Suprapubic skin (tissue), 4 donors: ENCODE data around the gene SPEG. TPM values are rescaled to one million over a fixed set of nuclear protein-coding genes. Genes with fewer than 3 reads are reported as not detected.
A peak's percentile ranks its signal among the peaks of the same experiment; 100 is the strongest.
"Not testable (repeated sequence)": the region's sequence is repeated elsewhere in the genome, so short reads cannot be mapped to it uniquely, and the experiment has no call there.

Source experiments
- DNase-seq, 2 donors: peaks; one replicate each; pipeline ENCODE4 v3.0.0-alpha.2; 2019; ENCODE audit warnings: low spot score in 2 of 2
- H3K27ac ChIP-seq: fragments of 200-600 bp; sonication (generic); one replicate; pipeline ENCODE4 v1.5.1; 2019
- H3K27me3 ChIP-seq: fragments of 200-600 bp; sonication (generic); one replicate; pipeline ENCODE4 v1.5.1; 2019
- H3K36me3 ChIP-seq: fragments of 200-600 bp; sonication (generic); one replicate; pipeline ENCODE4 v1.5.1; 2019
- H3K4me1 ChIP-seq: fragments of 200-600 bp; sonication (generic); one replicate; pipeline ENCODE4 v1.5.1; 2019
- H3K4me3 ChIP-seq: fragments of 200-600 bp; sonication (generic); one replicate; pipeline ENCODE4 v1.5.1; 2019; ENCODE audit warnings: mild to moderate bottlenecking
- H3K9me3 ChIP-seq: fragments of 200-600 bp; sonication (generic); one replicate; pipeline ENCODE4 v1.5.1; 2019
- EP300 ChIP-seq: sonication (generic); formaldehyde crosslinking; IDR thresholded peaks from one replicate; pipeline ENCODE4 v1.6.1; 2017; ENCODE audit warnings: antibody characterized with exemption
- POLR2A ChIP-seq, 2 donors: fragments of 450-650 bp; IDR thresholded peaks; one replicate each; pipeline ENCODE4 v1.6.1; 2017; ENCODE audit warnings: antibody characterized with exemption in 2 of 2, mild to moderate bottlenecking in 2 of 2, moderate library complexity in 2 of 2
- POLR2AphosphoS5 ChIP-seq, 3 donors: sonication (generic); formaldehyde crosslinking; IDR thresholded peaks; one replicate each; pipeline ENCODE4 v1.6.1; 2017; ENCODE audit warnings: antibody characterized with exemption in 3 of 3
- WGBS: methylation state at CpG from one replicate; pipeline ENCODE4 v1.1.5; 2018; 5-methylcytosine and 5-hydroxymethylcytosine counted together
- total RNA-seq, 4 donors: library from RNA; depleted of rRNA; stranded (reverse); fragments of >200 nt; gene quantifications; one replicate each; pipeline ENCODE4 v1.1.0, GENCODE V29; 2016
- TF ChIP-seq, protein P1 (sequence below), 2 donors: fragments of 200-600 bp in 1 of 2; fragments of 450-650 bp in 1 of 2; sonication (generic) in 1 of 2; IDR thresholded peaks; one replicate each; pipeline ENCODE4 v1.5.1; 2016 to 2019; ENCODE audit warnings: antibody characterized with exemption in 2 of 2, mild to moderate bottlenecking in 1 of 2, moderate library complexity in 1 of 2

The SPEG gene
- total RNA-seq, 4 donors from 2014 or later, result 6.5 to 17.2 (median 6.7) TPM

DNA sequence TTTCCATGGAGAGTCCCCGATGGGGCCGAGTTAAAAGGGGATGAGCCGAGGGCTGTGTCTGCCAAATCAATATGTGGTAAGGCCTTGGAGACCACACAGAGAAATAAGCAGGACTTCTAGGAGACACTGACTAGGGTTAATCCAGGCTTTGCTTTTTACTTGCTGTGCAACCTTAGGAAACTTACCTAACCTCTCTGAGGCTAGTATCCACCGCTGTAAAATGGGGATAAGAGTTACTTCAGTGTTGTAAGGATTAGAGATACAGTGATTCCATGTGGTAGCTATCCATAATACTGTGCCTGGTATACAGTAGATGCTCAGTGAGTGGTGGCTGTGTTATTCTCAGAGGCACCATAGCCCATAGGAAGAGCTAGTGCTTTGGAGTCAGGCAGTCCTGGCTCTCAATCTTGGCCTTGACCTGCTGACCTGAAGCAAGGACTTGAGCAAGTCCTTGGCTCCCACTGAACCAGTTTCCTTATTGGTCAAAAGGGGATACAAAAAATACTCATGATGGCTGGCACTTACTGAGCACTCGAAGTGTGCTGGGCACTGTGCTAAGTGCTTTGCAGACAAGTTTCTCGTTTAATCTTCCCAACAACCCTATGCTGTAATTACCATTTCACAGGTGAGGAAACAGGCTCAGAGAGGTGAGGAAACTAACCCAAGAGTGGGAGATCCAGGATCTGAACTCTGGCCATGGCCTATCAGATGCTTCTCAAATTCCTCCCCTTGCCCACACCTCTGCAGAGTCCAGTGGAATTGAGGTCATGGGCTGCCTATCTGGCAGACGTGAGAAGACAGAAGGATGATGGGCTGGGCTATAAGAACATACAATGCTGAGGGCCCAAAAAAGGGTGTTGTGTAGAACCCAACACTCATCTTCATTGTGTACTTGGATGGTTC is 28.4 kb upstream of the SPEG start:
- H3K36me3 ChIP-seq, result no peaks in the 10 kb centered on the region
- no peak overlapping the region for H3K4me3 ChIP-seq
- WGBS, result 83% methylated on average over 7 of the region's 7 CpGs
- no peak for DNase-seq
- no peak for TF ChIP-seq EP300
- TF ChIP-seq POLR2AphosphoS5 (IDR thresholded peaks at IDR 0.05), result no peak
- TF ChIP-seq, protein P1, sequence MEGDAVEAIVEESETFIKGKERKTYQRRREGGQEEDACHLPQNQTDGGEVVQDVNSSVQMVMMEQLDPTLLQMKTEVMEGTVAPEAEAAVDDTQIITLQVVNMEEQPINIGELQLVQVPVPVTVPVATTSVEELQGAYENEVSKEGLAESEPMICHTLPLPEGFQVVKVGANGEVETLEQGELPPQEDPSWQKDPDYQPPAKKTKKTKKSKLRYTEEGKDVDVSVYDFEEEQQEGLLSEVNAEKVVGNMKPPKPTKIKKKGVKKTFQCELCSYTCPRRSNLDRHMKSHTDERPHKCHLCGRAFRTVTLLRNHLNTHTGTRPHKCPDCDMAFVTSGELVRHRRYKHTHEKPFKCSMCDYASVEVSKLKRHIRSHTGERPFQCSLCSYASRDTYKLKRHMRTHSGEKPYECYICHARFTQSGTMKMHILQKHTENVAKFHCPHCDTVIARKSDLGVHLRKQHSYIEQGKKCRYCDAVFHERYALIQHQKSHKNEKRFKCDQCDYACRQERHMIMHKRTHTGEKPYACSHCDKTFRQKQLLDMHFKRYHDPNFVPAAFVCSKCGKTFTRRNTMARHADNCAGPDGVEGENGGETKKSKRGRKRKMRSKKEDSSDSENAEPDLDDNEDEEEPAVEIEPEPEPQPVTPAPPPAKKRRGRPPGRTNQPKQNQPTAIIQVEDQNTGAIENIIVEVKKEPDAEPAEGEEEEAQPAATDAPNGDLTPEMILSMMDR (IDR thresholded peaks at IDR 0.05), result no peak
- no peak for TF ChIP-seq POLR2A (IDR thresholded peaks at IDR 0.05)
- H3K9me3 ChIP-seq, result no peaks in the 10 kb centered on the region
- H3K27me3 ChIP-seq, result no peaks in the 10 kb centered on the region
- no peak overlapping the region for H3K27ac ChIP-seq
- H3K4me1 ChIP-seq, result no peaks in the 10 kb centered on the region

DNA sequence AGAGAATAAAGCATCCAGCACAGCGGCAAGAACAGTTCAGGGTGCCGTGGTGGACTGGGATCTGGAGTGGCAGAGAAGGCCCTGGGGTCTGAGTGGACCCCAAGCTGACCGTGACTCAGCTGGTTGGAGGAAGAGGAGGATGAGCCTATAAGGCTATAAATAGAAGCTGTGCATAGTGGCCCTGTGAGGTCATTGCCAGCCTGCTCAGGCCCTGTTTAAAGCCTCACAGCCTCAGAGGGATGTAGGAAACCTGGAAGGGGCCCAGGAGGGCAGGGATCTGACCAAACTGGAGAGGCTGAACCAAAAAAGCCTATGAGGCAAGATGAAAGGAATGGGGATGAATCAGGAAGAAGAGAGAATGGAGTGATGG is 27.8 kb upstream of the SPEG start:
- no peaks in the 10 kb centered on the region for H3K9me3 ChIP-seq
- no peak for DNase-seq
- WGBS, result 87% methylated on average over 3 of the region's 3 CpGs
- H3K27ac ChIP-seq, result no peak overlapping the region
- H3K27me3 ChIP-seq, result peaks cover 3% of the 10 kb centered on the region
- no peaks in the 10 kb centered on the region for H3K4me1 ChIP-seq
- no peak for TF ChIP-seq POLR2AphosphoS5 (IDR thresholded peaks at IDR 0.05)
- TF ChIP-seq, protein P1 (IDR thresholded peaks at IDR 0.05), result no peak
- peak; percentile 39 for TF ChIP-seq EP300
- TF ChIP-seq POLR2A (IDR thresholded peaks at IDR 0.05), result no peak
- H3K4me3 ChIP-seq, result no peak overlapping the region
- no peaks in the 10 kb centered on the region for H3K36me3 ChIP-seq

DNA sequence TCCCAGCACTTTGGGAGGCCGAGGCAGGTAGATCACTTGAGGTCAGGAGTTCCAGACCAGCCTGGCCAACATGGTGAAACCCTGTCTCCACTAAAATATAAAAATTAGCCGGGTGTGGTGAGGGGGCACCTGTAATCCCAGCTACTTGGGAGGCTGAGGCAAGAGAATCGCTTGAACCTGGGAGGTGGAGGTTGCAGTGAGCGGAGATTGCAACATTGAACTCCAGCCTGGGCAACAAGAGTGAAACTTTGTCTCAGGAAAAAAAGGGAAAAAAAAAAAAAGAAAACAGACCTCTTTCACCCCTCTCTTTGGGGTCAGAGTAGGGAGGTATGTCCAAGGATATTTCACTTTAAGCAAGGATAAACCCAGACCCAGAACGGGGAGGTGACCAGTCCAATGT is 27.3 kb upstream of the SPEG start:
- not testable (repeated sequence) for H3K36me3 ChIP-seq, H3K4me3 ChIP-seq, H3K27me3 ChIP-seq, H3K4me1 ChIP-seq, H3K27ac ChIP-seq, DNase-seq, H3K9me3 ChIP-seq
- WGBS, result 72% methylated on average over 5 of the region's 5 CpGs

DNA sequence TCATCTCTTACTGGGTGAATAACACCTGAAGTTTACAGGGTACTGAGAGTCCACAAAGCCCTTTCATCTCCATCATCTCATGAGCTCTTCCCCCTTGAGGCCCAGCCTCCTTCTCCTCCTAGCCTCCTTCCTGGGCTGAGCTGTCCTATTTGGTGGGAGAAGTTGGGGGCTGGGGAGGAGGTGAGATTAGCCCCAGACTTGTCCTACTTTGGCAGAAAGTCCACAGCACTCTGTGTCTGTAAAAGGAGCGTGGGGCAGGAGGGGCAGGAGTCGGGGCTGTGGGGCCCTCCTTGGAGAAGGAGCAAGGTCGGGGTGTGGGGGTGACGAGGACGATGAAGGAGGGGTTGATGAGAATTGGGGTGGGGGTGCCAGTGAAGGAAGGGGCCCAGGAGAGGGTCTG is 26.4 kb upstream of the SPEG start:
- Histone ChIP-seq H3K4me3 (no peak overlapping the region), H3K27ac (no peak overlapping the region), H3K27me3 (peaks cover 8% of the 10 kb centered on the region), H3K36me3 (no peaks in the 10 kb centered on the region), H3K4me1 (no peaks in the 10 kb centered on the region), H3K9me3 (no peaks in the 10 kb centered on the region)
- DNase-seq, result no peak
- 88% methylated on average over 5 of the region's 5 CpGs for WGBS
- TF ChIP-seq, protein P1 (IDR thresholded peaks at IDR 0.05), result no peak

DNA sequence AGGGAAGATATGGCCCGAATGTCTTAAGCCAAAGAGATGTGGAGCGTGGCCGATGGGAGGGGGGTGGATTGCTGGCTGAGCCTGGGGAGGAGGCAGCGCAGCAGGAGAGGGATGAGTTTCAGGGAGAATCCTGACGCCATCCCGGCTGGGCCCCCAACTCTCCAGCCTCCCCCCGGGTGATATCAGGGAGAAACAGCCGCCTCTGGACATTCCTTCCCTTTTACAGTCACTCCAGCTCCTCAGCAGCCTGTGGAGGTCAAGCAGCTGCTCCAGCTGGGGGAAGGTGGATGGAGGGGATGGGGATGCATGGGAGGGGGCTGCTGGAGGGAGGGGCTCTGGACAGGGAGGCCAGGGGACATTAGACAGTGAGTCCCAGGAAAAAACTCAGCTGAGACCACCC is 26.0 kb upstream of the SPEG start:
- Histone ChIP-seq H3K27ac (no peak overlapping the region), H3K9me3 (no peaks in the 10 kb centered on the region), H3K4me3 (no peak overlapping the region), H3K4me1 (no peaks in the 10 kb centered on the region), H3K27me3 (peaks cover 8% of the 10 kb centered on the region), H3K36me3 (no peaks in the 10 kb centered on the region)
- no peak for TF ChIP-seq POLR2AphosphoS5 (IDR thresholded peaks at IDR 0.05)
- TF ChIP-seq, protein P1 (IDR thresholded peaks at IDR 0.05), result no peak
- TF ChIP-seq POLR2A (IDR thresholded peaks at IDR 0.05), result no peak
- TF ChIP-seq EP300, result no peak
- DNase-seq, result no peak
- WGBS, result 77% methylated on average over 7 of the region's 8 CpGs

DNA sequence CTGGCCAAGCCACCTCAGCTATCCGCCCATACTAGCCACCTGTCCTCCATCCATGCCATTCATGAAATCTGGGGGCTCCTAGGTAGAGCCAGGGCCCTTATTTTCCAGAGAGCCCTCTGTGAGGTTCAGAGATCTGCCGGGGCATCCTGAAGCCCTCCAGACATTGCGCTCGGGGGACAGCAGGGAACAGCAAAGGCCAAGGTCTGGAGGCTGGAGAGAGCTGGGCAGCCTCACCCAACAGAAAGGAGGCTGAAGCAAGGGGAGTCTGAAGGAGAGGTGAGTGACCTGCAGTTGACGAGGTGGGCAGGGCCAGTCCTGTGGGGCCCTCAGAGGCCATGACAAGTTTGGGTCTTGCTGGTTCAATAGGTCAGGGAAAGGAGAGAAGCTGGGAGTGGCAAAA is 25.0 kb upstream of the SPEG start:
- no peak for DNase-seq
- Histone ChIP-seq H3K27ac (no peak overlapping the region), H3K27me3 (peaks cover 8% of the 10 kb centered on the region), H3K4me3 (no peak overlapping the region), H3K36me3 (no peaks in the 10 kb centered on the region), H3K4me1 (no peaks in the 10 kb centered on the region), H3K9me3 (no peaks in the 10 kb centered on the region)
- no peak for TF ChIP-seq EP300
- TF ChIP-seq POLR2AphosphoS5 (IDR thresholded peaks at IDR 0.05), result no peak
- no peak for TF ChIP-seq POLR2A (IDR thresholded peaks at IDR 0.05)
- TF ChIP-seq, protein P1 (IDR thresholded peaks at IDR 0.05), result no peak
- 100% methylated on average over 4 of the region's 5 CpGs for WGBS
